GM12874 (cell line): ENCODE results near the gene PDCD6IP.

Experiments used
- TF ChIP-seq, protein P1 (sequence below): IDR thresholded peaks from 2 replicates; pipeline ENCODE4 v1.5.1; 2011; ENCODE audit warnings: low read depth, mild to moderate bottlenecking, control low read depth, low read length, moderate library complexity; ENCODE audit not compliant: insufficient read depth

PDCD6IP gene

DNA sequence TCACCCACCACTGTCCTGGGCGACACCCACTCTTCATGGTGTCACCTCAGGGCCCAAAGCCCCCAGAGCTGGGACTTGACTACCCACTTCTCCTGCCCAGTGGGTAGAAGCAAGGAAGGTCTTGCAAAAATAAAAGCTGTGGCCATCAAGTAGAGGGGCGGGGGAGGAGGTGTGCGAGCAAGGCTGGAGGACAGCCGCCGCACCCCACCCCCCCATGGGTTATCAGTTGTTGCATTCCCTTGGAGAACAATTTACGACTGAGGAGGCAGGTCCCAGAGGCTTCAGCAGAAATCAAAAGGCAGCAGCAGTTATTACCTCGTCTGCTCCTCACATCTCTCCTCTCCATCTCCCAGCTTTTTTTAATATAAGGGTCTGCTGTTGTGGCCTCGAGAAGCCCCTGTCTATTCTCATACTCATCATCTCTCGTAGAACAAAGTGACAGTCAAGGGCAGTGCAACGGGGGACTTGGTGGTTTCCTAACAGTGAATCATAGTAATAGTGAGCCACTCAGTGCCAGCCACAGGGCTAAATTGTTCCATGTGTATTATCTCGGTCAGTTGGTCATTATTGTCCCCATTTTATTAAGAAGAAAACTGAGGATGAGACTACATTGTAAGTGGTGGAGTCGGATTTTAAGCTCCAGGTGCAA, 116.4 kb downstream of the PDCD6IP start:
- TF ChIP-seq, protein P1, sequence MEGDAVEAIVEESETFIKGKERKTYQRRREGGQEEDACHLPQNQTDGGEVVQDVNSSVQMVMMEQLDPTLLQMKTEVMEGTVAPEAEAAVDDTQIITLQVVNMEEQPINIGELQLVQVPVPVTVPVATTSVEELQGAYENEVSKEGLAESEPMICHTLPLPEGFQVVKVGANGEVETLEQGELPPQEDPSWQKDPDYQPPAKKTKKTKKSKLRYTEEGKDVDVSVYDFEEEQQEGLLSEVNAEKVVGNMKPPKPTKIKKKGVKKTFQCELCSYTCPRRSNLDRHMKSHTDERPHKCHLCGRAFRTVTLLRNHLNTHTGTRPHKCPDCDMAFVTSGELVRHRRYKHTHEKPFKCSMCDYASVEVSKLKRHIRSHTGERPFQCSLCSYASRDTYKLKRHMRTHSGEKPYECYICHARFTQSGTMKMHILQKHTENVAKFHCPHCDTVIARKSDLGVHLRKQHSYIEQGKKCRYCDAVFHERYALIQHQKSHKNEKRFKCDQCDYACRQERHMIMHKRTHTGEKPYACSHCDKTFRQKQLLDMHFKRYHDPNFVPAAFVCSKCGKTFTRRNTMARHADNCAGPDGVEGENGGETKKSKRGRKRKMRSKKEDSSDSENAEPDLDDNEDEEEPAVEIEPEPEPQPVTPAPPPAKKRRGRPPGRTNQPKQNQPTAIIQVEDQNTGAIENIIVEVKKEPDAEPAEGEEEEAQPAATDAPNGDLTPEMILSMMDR, result no peak

DNA sequence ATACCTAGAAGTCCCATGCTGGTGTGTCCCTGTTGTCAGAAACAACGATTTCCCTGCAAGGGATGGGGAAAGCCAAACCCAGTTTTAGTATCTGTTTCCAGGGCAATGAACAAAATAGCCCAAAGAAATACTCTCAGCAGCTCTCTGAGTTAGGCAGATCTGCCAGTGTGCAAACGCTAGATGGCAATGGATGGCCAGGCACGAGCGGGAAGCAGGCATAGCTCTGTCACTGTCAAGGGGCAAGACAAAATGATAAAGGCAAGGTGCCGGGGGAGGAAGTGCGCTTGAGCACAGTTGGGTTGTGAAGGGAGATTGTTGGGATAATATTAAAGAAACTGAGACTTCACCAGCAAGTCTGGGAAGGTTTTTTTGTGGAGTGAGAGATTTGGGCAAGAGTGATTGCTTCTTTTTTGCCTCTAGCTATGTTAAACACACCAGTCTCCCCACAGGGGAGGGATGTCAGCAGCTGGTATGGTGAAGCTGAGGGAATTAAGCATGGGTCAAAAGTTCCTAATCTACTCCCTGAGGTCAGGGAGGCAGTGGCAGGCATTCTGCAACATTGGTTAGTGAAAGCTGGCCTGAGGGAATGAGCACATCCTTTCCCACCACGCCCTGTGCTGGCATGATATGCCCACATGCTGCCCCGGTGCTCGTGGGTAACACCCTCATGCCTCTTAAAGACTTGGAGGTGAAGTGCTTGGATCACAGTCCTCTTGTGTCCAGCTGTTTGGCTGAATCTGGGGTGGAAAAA, 117.5 kb downstream of the PDCD6IP start:
- TF ChIP-seq, protein P1, result peak; percentile 31; the same call in 1 of the 2 replicates

DNA sequence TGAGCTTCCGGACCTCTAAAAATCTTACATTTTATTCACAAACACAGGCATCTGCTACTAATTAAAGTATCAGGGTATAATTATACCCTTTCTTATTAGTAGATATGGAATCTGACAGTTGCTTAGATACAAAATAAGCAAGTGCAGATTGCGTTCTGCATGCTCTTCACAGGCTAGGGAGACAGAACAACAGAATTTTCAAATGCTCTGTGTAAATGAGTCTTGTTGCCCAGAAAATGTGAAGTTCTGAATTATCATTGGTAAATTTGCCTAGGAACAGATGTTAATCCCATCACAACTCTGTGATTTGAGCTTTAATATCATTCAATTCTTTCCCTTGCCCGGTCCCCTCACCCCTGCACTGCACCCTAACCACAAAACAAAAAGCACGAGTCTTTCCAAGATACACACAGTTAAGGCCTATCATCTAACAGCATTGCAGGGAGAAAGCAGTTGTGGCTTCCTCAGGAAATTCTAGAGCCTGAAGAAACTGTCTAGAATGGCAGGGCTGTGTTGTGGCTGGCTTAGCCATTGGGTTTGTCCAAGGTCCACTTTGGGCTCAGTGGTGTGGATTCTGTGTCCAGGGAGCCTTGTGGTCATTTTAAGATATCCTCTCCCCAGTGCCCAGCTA, 119.8 kb downstream of the PDCD6IP start:
- TF ChIP-seq, protein P1, result no peak
